GM18520 (cell line): Measurements from ENCODE around the gene PELI3.
"Not testable (repeated sequence)": the region's sequence is repeated elsewhere in the genome, so short reads cannot be mapped to it uniquely, and the experiment has no call there.

Experiments
- ATAC-seq: cut with Tn5 transposase; IDR thresholded peaks from one replicate; pipeline ENCODE4 v1.9.1; 2021; ENCODE audit not compliant: unreplicated experiment

Gene PELI3, protein sequence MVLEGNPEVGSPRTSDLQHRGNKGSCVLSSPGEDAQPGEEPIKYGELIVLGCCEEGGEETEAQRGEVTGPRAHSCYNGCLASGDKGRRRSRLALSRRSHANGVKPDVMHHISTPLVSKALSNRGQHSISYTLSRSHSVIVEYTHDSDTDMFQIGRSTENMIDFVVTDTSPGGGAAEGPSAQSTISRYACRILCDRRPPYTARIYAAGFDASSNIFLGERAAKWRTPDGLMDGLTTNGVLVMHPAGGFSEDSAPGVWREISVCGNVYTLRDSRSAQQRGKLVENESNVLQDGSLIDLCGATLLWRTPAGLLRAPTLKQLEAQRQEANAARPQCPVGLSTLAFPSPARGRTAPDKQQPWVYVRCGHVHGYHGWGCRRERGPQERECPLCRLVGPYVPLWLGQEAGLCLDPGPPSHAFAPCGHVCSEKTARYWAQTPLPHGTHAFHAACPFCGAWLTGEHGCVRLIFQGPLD

DNA sequence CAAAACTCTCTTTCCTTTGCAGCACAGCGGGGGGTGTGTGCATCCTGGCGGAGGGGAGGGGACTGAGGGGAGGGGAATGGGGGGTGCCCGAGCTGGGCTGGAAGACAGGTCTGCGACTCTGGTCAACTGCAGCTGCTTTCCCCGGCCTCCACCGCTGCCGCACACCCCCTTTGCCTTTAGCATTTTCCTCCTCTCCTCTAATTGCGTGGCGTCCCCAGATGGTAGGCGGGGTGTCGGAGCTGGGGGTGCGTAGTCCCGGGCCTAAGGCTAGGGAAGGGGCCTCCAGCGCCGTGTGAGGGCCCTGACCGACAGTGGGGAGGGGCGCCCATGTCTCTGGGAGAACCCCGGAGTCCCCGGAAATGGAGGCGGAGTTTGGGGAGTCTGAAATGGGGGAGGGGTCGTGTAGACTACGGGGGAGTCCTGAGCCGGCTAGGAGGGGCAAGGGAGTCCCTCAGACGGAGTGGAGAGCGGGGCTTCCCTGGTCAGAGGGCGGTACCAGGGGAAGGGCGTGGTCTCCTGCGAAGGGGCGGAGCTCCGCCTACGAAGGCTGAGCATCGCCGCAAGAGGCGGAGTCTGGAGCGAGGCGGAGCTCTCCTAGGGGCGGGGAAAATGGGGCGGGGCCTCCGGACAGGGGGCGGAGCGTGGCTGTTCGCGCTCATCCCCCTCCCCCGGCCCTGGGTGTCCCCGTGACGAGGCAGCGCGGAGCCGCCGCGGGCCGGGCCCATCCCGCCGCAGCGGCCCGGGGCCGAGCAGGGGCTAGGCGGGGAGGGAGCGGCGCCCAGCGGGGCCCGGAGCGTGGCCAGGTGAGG lies at the start of gene PELI3:
TSS of gene PELI3 (plus strand) at position 681 of the 809 bp plus-strand sequence. CDS start 1,224 bp downstream, outside the sequence.
- ATAC-seq, result peak; percentile 57

DNA sequence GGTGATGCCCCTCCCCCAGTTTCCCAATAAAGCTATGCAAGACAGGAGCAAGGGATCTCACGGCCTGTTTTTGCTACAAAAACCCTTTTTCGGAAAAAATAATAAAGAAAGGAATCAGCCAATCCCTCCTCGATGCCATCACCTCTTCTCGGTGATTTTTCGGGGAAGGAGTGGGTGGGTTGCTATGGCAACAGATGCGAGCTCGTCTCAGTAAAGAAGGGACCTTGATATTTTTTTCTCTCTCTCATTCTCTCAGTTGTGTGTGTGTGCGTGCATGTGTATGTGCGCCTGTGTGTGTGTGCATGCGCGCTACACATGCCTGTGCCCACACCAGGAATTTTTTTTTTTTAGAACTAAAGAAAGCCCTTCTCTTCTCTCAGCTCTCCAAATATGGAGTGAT lies 49.7 kb upstream of the PELI3 start:
- no peak for ATAC-seq

DNA sequence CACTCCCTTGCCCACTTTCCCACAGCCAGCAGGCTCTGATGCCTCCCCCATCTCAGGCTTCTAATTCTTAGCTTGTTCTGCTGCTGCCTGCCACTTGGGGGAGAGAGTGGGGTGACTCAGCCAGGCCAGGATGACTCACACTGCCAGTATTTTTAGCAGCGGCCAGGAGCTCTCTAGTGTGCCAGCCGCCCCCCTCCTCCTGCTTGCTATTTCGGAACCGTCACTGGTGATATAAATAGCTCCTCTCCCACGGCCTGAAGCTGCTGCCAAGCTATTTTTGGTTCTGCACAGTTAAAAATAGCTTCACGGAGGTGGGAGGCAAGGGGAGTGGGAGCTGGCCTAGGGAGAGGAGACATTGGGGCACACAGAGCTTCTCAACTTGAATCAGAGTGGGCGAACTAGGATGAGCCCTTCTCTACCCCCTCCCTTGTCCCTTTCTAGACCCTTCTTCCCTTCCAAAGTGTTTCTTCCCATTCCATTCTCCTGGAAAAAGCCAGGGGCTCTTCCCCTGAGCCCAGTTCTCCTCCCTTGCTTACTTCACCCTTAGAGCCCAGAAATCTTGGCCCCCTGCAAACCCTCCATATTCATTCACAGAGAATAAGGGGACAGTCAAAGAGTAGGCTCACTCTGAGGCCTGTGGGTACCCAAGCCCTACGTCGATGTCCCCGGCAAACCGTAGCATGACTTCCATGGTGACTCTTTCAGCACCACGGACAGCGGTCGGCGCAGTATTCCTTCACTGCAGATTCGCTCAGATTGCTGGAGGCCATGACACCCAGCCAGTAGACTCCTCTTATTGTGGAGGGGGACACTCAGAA lies 48.3 kb upstream of the PELI3 start:
- ATAC-seq, result no peak

DNA sequence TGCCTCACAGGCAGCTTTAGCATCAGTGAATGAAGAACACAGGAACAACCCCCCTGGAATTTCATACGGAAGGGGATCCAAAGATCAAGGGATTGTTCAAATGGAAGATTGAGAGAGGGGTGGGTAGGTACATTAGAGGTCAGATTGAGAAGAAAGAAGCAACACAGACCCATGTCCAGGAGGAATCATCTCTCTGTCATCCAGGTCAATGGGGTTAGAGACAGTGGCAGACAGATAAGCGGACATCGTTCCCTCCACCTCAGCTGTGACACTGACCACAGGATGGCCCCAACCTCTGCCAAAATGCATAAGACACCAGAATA lies 47.8 kb upstream of the PELI3 start:
- no peak for ATAC-seq

DNA sequence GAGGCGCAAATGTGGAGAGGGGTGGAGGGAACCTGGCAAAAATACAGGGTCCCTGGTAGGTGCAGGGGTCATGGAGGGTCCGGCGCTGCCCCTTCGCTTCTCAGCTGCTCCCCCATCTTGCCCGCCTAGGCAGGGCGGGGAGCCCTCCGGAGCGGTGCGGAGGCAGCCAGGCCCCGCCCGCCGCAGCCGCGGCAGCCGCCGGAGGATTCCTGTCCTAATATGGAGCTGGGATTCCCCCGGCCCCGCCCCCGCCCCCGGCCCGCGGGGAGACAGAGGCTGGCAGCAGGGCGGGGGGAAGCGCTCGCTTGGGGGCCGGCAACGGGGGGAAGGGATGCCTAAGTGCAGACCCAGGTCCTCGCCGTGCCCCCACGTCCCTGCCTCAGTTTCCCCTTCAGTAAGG lies 46.9 kb upstream of the PELI3 start:
- no peak for ATAC-seq

DNA sequence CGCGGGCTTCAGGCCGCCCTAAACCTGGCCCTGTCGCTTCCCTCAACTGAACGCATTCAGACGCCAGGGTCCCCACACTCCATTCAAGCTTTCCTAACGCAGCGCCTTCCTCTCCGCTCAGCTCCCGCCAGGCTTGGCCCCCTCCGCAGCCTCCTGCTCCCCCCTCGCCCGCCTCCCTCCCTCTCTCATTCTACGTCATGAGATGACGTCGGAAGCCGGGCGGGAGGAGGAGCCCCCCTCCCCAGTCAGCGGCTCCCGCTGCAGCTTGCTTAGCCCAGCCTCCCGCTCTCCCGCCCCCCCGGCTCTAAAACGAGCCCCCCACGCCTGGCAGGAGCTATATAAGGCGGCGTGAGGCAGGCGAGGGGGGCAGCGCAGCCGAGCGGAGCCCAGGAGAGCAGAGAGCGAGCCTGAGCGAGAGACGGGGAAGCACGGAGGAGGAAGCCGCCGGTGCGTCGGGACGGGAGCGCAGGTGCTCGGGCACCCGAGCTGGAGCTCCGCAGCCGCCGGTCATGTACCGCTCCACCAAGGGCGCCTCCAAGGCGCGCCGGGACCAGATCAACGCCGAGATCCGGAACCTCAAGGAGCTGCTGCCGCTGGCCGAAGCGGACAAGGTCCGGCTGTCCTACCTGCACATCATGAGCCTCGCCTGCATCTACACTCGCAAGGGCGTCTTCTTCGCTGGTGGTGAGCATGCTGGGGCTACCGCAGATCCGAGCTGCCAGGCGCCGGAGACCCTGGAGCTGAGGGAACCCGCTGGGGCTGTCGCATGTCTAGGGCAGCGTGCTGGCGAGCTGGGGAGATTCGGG lies 45.8 kb upstream of the PELI3 start, which contains the start of gene NPAS4:
TSS of gene NPAS4 (plus strand) at position 365 of the 806 bp plus-strand sequence. CDS start at position 510, 145 bp downstream.
- ATAC-seq, result no peak

DNA sequence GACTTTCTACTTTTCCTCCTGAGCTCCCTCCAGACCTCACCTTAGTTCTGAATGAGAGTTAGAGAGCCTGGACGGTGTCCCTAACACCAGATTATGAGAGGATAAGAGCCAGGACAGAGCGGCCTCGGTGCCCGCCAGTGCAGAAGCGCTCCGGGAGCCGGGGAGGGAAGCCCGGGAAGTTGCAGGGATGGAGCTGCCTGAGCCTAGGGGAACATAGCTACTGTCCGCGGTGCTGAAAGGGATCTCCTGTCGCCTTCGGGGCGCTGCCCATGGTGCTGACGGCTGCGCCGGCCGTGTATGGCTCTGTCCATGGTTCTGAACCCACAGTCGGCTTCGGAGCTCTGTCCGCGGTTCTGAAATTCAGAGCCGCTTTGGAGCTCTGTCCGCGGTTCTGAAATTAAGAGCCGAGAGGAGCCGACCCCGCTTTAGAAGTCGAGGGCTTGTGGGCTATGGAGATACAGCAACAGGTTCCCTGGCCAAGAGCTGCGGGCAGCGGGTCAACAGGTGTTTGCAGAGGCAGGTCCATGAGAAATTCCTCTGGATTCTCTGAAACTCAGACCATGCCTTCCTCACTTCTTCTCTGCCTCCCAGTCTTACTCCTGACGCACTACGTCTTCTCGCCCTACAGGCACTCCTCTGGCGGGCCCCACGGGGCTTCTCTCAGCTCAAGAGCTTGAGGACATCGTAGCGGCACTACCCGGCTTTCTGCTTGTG lies 45.1 kb upstream of the PELI3 start:
- ATAC-seq, result peak; percentile 75

DNA sequence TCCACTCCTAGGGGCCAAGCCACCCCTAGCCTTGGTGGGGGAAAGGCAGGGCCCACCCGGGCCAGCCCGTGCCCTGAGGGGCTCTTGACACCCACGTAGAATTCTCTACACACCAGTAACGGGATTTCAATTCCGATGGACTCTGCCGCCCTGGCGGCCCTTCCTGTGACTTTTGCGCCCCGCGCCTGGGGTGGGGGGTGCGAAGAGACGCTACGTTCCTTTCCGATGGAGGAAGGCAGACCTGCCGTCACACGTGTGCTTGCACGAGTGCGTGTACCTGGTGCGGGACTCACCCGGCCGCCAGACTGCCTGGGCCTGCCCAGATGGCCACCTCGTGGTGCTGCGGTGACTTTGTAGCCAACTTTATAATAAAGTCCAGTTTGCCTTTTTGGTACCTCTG lies 40.4 kb upstream of the PELI3 start:
- ATAC-seq, result no peak

DNA sequence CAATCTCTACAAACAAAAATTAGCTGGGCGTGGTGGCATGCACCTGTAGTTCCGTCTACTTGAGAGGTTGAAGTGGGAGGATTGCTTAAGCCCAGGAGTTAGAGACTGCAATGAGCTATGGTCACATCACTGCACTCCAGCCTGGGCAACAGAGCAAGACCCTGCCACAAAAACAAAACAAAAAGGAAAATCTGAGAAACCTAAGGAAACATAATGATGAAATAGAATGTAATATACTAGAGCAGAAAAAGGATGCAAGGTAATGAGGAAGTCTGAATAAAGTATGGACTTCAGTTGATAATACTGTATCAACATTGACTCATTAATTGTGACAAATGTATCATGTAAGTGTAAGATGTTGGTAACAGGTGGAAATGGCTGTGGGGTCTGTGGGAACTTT lies 37.8 kb upstream of the PELI3 start:
- ATAC-seq, result no peak

DNA sequence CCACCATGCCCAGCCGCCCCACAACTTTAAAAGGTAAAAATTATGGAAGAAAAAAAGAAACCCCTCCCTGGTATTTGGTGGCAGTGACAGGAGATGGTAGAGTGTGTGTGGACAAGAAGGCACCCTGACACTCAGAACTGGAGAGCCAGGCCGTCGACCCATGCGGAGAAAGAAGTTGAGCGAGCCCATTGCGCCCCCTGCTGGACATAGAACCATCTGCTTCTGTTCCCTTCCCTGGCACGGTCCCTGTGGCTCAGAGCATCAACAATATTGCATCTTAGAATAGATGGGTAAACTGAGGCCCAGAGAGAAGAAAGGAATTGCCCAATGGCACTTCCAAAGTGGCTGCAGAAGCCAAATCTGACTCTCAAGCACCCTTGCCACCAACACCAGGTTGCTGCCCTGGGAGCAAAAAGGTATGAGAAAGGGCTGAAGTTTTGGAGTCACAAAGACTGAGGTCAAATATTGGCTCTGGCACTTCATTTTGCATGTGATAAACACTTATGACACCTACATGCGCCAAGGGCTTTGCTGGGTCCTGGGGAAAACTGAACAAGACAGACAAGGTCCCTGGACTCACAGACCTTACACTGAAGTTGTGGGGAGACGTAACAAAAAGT lies 36.6 kb upstream of the PELI3 start:
- no peak for ATAC-seq

DNA sequence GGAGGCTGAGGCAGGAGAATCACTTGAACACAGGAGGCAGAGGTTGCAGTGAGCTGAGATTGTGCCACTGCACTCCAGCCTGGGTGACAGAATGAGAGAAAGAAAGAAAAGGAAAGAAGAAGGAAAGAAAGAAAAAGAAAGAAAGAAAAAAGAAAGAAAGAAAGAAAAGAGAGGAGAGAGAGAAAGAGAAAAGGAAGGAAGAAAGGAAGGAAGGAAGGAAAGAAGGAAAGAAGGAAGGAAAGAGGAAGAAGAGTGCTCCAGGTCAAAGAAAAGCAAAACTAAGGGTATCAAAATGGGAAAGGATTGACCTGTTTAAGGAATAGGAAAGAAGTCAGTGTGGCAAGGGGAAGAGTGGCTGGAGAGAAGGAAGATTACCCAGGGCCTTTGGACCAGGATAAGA lies 35.4 kb upstream of the PELI3 start:
- not testable (repeated sequence) for ATAC-seq

DNA sequence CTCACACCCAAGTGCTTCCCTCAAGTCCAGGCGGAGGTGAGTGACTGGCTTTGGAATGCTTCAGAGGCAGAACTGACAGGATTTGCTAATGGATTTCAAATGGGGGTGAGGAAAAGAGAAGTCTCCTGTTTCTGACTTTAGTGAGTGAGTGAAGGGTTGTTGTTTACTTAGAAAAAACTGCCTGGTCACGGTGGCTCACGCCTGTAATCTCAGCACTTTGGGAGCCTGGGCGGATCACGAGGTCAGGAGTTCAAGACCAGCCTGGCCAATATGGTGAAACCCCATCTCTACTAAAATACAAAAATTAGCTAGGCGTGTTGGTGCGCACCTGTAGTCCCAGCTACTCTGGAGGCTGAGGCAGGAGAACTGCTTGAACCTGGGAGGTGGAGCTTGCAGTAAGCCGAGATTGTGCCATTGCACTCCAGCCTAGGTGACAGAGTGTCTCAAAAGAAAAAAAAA lies 34.8 kb upstream of the PELI3 start:
- not testable (repeated sequence) for ATAC-seq

DNA sequence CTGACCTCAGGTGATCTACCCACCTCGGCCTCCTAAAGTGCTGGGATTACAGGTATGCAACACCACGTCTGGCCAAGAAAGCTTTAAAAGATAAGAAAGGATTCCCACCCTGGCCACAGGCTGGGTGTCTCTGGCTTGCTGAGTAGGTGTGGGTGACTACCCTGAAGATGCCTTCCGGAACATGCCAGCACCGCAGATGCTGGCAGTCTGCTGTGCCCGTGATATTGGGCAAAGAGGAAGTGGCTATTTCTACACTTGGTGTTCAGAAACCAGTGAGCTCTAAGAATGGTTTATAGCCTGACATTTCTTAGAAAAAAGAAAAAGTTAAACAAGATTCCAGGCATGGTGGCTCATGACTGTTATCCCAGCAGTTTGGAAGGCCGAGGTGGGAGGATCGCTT lies 34.1 kb upstream of the PELI3 start:
- ATAC-seq, result no peak

DNA sequence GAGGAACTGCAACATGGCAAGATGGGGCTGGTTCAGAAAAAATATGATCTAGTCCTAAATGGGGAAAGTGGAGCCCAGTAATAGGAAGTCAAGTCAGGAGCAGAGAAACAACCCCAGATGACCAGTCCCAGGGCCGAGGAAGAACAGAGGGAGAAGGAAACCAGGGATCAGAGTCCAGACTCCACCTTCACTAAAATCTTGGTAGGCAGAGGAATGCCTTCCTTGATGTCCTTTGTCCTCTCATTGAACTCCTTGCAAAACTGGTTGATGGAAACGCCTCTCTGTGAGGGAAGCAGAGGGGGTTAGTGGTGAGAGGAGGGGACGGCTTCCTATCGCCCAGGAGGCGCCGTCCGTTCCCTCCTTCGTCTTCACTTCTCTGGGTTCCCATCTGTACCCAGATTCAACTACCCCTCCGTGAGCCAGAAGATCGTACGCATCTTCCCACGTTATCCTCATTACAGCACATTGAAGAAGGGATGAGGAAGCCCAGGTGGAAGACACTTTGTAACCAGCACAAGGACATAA lies 28.7 kb upstream of the PELI3 start:
- ATAC-seq, result no peak

DNA sequence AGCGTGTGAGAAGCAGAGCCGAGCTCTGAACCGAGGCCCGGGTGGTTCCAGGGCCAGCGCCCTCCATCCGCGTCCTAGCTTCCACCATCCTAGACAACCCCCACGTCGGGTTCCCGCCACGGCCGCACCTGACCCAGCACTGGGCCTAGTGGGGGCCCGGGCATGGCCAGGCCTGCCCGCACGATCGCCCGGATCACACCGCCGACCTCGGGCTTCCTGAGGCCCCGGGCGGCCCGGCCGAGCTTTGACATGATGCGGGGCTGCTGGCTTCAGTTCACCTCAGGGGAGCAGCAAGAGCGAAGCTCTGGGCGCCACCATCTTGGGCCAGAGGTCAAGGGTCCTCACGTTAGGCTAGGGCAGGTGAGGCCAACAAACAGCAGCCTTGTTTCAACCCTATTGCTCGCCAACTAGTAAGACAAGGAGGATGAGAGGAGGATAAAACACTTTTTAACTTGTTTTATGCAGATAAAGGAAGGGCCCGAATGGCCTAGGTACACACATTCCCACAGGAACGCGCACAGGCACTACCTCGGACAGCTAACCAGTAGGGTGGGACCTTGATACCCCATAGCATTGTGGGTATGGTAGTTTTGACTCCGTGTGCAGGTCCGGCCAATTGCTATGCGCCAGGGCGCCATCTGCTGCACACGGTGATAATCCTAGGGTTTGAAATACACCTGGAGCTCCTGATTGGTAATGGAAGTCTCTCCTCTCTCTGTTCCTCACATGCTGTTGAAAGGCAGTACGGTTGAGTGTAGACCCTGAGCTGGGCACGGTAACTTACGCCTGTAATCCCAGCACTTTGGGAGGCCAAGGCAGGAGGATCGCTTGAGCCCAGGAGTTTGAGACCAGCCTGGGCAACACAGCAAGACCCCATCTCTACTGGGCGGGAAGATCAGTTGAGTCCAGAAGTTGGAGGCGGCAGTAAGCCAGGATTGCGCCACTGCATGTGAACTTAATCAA lies 27.9 kb upstream of the PELI3 start, which contains the start of gene MRPL11:
TSS of gene MRPL11 (minus strand) at position 345 of the 963 bp plus-strand sequence. CDS start at position 251, 94 bp downstream.
- ATAC-seq, result peak; percentile 96

DNA sequence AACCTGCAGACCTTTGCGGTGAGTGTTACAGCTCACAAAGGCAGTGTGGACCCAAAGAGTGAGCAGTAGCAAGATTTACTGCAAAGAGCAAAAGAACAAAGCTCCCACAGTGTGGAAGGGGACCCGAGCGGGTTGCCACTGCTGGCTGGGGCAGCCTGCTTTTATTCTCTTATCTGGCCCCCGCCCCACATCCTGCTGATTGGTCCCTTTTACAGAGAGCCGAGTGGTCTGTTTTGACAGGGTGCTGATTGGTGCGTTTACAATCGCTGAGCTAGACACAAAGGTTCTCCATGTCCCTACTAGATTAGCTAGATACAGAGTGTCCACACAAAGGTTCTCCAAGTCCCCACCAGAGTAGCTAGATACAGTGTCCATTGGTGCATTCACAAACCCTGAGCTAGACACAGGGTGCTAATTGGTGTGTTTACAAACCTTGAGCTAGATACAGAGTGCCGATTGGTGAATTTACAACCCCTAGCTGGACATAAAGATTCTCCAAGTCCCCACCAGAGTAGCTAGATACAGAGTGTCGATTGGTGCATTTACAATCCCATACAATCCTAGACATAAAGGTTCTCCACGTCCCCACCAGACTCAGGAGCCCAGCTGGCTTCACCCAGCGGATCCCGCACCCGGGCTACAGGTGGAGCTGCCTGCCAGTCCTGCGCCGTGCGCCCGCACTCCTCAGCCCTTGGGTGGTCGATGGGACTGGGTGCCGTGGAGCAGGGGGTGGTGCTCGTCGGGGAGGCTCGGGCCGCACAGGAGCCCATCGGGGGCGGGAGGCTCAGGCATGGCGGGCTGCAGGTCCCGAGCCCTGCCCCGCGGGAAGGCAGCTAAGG lies 26.4 kb upstream of the PELI3 start:
- not testable (repeated sequence) for ATAC-seq

DNA sequence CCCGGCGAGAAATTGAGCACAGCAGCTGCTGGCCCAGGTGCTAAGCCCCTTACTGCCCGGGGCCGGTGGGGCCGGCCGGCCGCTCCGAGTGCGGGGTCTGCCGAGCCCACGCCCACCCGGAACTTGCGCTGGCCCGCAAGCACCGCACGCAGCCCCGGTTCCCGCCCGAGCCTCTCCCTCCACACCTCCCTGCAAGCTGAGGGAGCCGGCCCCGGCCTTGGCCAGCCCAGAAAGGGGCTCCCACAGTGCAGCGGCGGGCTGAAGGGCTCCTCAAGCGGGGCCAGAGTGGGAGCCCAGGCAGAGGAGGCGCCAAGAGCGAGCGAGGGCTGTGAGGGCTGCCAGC lies 25.8 kb upstream of the PELI3 start:
- not testable (repeated sequence) for ATAC-seq
